DOHH2 (cell line): ENCODE results near the gene PRPH.

Experiments
- EZH2phosphoT487 ChIP-seq: fragments of 200-600 bp; sonication (generic); IDR thresholded peaks from 2 replicates; pipeline ENCODE4 v1.6.1; 2017; ENCODE audit warnings: borderline replicate concordance, mild to moderate bottlenecking, antibody characterized with exemption, low read length, moderate library complexity, mixed read lengths
- TF ChIP-seq, protein P1 (sequence below): fragments of 200-600 bp; sonication (generic); IDR thresholded peaks from one replicate; pipeline ENCODE4 v1.5.1; 2014; ENCODE audit warnings: antibody characterized with exemption, mild to moderate bottlenecking, low read depth, low read length; ENCODE audit not compliant: poor library complexity, severe bottlenecking

DNA sequence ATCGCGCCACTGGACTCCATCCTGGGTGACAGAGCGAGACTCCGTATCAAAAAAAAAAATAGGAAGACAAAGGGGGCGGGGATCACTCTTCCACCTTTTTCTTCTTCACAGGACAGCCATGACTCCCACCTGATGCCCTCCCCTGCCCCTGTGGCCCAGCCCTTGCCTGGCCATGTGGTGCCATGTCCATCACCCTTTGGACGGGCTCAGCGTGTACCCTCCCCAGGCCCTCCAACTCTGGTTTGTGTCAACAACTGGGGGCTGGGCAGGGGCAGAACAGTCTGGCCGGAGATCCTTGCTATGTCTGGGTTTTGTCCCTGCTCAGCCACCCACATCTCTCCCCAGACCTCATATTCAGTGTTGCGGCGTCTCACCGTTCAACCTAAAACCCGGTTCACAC is 33.9 kb downstream of the PRPH start:
- TF ChIP-seq, protein P1, sequence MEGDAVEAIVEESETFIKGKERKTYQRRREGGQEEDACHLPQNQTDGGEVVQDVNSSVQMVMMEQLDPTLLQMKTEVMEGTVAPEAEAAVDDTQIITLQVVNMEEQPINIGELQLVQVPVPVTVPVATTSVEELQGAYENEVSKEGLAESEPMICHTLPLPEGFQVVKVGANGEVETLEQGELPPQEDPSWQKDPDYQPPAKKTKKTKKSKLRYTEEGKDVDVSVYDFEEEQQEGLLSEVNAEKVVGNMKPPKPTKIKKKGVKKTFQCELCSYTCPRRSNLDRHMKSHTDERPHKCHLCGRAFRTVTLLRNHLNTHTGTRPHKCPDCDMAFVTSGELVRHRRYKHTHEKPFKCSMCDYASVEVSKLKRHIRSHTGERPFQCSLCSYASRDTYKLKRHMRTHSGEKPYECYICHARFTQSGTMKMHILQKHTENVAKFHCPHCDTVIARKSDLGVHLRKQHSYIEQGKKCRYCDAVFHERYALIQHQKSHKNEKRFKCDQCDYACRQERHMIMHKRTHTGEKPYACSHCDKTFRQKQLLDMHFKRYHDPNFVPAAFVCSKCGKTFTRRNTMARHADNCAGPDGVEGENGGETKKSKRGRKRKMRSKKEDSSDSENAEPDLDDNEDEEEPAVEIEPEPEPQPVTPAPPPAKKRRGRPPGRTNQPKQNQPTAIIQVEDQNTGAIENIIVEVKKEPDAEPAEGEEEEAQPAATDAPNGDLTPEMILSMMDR = no peak
- no peak for TF ChIP-seq EZH2phosphoT487
